Measurements from ENCODE around the gene CPSF3. TPM values are rescaled to one million over a fixed set of nuclear protein-coding genes. Genes with fewer than 3 reads are reported as not detected.
"Not testable (repeated sequence)": the region's sequence is repeated elsewhere in the genome, so short reads cannot be mapped to it uniquely, and the experiment has no call there.

Gene CPSF3
- total RNA-seq, 1 donor from 2014 or later = 26.2 TPM

GRCh38 chr2:9397201-9397600, 26.3 kb upstream of the CPSF3 start:
- ATAC-seq = no peak

- not testable (repeated sequence) for ATAC-seq
These were observed 25.2 kb upstream of the CPSF3 start for GRCh38 chr2:9398251-9398650.

DNA sequence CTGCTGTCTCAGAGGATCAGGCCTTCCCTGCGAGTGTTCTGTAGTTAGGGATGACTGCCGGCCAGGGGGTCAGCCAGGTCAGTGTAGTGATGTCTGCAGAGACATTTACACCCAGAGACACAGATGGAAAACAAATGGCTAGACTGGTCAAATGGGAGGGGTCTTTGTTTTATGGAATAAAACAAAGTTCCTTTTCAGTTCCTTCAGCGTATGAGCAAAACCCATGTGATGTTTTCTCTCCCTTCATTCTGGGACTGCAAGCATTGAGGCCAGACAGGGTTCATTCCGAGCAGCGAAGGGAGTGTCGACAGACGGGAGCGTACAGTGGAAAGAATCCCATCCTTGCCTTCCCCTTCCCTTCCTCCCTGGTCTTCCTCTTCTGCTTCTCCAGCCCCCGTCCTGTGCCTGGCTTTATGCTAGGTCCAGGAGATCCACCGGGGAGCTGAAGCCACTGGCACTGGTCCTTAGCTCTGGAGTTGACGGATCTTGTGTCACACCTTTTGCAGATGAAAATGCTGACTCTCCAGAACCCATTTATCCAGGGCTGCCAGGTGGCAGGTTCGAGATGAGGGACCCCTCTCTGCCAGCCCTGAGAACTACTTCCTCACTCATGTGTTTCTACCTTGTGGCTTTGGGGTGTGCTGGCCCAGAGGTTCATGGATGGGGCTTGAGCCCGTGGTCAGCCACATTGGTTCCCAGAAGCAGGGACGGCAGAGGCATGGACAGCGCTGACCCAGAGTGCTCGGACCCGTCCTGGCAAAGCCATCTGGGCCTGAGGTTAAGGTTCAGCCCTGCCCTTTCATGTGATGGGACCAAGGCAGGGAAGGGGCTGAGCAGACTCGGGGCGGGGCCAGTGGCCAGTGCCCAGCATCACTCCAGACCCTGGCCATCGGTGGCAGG, 24.3 kb upstream of the CPSF3 start:
- ATAC-seq = no peak

DNA sequence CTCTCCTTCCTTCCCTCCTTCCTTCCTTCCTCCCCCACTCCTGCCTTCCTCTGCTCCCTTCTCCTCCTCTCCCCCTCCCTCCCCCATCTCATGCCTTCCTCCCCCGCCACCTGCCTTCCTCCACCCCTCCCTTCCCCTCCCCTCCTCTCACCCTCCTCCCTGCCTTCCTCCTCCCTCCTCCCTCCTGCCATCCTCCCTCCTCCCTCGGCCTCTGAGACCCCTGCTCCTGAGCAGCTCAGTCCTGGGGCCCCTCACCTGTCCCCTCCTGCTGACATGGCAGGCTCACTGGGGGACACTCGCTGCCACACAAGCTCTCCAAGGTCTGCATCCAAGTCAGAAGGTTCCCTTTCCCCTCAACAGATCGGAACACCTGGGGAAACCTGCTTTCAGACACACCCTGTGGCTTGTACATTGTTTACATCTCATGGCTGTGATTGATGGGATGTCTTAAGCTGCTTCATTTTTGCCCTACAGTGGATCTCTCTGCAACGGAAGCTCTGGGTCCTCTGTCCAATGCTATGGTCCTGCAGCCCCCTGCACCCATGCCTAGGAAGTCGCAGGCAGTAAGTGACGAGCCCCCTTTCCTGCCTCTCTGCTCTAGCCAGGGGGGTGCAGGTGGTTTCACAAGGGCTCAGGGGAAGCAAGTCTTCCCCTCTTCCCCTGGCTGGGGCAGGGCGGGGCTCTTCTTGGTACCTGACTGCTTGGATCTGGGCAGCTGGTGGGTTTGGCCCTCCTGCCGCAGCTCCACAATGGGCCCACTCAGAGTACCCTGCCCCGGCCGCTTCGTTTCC, 23.0 kb upstream of the CPSF3 start:
- ATAC-seq = peak; percentile 86

DNA sequence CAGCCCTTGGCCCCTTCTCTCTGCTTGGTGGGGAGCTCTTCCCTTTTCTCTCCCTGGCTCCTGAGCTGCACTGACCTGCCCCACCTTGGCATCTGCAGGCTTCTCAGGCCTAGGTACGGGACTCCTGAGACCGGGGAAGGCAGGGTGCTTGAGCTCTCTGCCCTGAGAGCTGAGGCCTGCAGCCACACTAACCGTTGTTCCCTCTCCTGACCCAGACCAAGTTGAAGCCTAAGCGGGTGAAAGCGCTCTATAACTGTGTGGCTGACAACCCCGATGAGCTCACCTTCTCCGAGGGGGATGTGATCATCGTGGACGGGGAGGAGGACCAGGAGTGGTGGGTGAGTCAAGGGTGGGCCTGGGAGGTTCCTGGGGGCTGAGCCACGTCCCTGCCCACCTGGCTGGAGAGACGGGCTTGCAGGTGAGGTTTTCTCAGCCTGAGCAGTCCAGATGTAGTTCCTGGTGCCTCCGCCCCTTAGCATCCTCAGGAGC, 22.4 kb upstream of the CPSF3 start:
- peak; percentile 7 for ATAC-seq

DNA sequence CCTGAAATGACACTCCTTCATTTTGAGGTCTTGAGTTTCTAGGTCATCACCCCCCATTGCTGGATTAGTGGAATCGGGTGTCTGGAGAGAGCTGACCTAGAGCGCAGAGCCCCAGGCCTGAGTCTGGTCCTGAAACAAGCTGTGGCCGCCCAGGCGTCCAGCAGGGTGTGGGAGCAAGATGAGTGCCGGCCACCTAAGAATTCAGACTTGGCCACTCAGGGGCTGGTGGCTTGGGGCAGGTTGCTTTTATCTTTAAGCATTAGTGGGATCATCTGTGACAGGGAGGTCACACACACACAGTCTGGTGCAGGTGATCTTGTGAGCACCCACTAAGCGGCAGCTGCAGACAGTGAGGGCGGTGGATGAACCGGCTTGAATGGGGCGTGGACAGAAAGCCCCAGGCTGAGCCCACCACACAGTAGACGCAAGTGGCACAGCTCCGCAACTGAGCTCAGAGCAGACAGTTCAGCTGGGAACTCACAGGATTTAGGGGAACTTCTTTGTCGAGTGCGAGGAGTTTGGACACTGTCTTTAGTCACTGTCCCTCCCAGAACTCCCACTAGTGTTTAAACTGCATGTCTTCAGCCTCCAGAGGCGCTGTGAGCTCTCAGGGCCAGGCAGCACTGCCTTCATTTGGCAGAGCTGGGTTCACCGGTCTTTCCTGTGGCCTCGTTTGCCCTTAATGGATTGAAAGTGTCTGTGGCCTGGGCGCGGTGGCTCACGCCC, 21.6 kb upstream of the CPSF3 start:
- peak; percentile 50 for ATAC-seq

GRCh38 chr2:9403924-9404323, 19.5 kb upstream of the CPSF3 start:
- no peak for ATAC-seq

DNA sequence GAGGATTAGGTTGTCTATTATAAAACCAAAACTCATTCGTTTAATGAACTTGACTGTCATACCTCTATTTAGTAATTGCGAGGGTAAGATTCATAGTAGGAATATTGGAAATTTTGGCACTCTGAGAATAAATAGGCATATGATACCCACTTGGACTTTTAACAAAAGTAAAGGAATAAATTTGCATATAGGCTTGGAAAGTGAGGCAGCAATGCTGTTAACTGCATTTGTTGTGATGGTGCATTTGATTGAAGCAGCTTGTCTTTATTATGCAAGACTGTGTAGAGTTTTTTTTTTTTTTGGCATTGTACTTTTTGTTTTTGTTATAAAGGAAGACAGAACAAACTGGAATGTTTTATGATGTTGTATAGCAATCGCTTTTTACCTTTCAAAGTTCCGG, 19.0 kb upstream of the CPSF3 start:
- no peak for ATAC-seq

DNA sequence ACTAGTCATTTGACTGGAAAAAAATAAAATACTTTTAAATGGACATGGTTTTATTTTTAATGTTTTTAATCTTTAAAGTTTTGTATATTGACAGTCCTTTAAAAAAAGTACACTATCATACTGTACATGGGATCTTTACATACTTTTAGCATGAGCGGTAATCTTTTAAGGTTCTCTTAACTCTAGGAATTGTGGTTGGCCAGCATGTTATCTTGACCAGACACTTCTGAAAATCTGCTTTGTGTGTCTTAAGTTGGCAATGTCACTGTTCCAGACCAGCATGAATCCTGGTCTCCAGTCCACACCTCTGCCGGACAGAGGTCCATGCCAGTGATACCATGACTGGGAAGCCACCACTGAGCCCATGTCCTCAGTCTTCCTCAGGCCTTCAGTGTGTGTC, 17.8 kb upstream of the CPSF3 start:
- ATAC-seq = no peak

DNA sequence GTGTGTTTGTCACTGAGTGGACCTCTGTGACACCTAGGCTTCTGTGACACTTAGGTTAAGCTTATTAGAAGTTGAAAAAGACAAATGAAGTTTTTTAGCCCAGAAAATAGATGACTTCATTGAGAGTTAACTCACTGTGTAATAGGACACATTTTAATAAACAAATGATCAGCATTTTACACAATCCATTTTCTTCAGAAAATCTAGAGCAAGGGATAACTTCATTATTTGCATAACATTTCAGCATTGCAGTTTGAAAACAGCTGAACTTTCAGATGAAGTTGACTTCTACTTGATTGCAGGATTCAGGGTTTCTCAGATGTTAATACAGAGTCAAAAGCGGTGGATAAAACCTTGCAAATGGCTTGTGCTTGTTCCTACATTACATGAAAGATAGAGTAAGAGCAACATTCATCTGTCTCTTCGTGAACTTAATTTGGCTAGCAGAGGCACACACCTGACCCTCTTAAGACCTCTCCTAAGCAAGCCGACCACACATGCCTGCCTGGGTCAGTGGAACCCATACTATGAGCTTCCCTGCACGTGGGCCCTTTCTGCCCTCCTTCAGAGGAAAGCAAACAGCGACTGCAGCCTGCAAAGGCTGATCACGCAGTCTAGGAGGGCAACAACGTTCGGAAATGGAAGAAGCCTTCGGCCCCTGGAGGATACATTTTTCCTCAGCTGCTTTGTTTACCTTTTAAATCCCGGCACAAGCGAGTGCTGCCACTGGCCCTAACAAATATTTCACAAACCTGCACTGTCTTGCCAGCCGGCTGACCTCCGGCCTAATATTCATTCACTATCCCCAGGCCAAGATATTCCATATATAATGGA, 16.7 kb upstream of the CPSF3 start:
- ATAC-seq = no peak

DNA sequence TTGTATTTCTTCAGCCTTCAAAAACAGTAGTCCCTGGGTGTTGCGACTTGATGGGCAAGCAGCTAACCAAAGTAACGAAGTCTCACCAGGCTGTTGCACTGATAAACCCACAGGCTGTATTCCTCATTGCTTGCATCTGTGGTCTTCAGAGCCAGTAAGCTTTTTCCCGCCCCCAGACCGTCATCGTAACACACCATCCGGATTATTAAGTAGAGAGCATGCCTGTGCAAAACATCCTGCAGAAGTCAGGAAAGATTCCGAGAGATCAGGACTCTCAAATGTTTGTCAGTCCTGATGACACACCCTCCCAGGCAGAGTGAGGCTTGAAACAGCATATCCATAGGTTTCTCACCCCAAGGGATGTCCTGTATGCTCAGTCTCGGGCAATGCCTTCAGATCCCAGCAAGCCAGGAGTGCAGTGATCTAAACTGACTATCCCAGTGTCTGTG, 16.1 kb upstream of the CPSF3 start:
- peak; percentile 38 for ATAC-seq

DNA sequence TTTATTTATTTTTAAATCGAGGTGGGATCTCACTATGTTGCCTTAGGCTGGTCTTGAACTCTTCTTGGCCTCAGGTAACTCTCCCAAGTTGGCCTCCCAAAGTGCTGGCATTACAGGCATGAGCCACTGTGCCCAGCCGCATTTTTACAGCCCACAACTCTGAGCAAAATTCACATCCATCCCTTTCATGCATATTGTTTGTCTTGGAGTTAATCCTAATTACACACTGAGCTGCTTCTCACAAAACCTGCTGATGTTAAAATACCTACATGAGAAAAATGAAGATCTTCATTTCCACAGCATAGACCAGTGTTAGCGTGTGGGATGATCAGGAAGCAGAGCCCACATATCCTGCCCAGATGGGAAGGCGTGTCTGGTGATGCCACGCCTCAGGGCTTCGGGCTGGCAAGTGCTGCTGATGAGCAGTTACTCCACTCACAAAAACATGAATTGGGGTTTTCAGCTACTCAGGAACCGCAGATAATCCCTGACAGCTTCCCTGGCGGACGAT, 14.8 kb upstream of the CPSF3 start:
- ATAC-seq = peak; percentile 94

DNA sequence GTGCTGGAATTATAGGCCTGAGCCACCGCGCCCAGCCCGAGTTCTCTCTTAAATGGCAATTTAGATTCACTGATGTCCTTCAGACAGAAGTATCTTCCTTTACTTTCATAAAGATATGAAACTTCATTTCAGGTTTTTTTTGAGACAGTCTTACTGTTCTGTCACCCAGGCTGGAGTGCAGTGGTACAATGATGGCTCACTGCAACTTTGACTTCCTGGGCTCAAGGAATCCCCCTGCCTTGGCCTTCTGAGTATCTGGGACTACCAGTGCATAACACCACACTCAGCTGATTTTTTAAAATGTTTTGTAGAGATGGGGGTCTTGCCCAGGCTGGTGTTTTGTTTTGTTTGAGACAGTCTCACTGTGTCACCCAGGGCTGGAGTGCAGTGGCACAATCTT, 13.3 kb upstream of the CPSF3 start:
- no peak for ATAC-seq

DNA sequence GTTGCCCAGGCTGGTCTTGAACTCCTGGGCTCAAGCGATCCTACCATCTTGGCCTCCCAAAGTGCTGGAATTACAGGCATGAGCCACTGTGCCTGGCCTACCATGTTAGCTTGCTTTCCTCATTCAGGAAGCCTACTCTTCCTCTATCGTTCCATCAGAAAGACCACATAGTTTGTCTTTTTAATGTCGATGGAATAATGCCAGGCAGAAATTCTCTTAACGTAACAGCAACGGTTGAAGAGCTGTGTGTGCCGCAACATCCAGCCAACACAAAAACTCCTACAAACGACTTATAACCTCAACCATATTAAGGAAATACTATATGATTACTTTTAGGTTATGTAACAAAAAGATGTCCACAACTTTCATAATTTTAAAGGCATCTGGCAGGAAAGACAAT, 10.7 kb upstream of the CPSF3 start:
- ATAC-seq = no peak

DNA sequence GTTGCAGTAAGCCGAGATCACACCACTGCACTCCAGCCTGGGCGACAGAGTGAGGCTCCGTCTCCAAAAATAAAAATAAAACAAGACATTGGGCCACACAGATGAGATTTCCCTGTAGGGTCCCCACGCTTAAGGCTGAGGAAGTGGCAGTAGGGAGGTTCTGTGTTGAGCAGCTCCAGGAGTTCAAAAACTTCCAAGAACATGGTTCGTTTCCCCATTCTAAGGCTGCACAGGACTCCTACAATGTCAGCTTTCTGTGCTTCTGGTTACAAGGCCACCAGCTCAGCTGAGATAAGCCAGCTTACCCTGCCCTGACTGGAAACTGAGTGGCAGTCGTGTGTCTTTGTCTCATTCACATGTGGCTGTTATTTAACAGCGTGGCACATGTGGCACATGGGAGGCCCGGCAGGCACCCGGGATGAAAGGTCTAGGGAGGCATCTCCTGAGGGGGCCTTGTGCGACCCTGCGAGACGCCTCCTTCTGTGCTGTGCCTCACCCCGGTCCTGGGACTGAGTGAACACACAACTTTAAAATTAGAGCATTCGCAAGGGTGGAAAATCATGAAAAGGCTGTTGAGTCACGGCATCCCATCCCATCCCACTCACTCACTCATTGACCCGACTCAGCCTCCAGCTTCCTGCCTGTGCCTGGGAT, 7.8 kb upstream of the CPSF3 start:
- ATAC-seq = peak; percentile 13

DNA sequence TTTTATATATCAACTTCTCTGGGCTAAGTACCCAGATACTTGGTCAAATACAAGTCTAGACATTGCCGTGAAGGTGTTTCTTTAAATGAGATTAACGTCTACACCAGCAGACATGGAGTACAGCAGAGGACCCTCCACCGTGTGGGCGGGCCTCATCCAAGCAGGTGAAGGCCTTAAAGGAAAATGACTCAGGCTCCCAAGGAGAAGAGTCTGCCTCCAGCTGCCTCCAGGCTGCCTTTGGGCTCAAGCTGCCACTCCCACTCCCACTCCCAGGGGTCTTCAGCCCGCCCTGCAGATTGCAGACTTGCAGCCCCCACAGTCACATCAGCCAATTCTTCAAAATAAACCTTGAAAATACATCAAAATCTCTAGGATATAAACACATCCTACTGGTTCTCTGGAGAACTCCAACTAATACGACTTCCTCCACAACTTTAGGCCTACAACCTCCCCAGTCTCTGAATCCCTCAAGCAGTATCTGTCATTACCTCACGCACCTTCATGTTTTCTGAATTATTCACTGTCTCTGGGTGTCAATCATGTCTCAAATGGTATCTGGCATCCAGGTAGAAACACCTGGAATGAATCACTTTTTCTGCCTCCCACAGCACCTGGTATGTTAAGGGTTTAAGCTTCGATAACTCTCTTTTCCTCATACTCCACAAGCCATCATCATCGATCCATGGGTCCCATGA, 7.0 kb upstream of the CPSF3 start:
- peak; percentile 66 for ATAC-seq

DNA sequence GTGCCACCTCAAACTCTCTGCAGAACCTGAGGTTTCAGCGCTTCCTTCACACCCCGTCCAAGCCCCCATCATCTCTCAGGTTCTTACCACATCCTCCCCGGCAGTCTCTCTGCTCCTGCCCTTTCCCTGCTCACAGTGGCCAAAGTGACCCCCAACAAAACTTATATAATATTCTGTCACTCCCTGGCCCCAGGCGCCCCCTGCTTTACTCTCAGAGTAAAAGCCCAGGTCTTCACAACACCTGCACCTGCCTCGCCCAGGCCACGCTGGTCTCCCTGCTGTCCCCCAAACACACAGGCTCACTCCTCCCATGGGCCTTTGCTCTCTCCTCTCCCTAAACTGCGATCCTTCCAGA, 6.5 kb upstream of the CPSF3 start:
- ATAC-seq = no peak

DNA sequence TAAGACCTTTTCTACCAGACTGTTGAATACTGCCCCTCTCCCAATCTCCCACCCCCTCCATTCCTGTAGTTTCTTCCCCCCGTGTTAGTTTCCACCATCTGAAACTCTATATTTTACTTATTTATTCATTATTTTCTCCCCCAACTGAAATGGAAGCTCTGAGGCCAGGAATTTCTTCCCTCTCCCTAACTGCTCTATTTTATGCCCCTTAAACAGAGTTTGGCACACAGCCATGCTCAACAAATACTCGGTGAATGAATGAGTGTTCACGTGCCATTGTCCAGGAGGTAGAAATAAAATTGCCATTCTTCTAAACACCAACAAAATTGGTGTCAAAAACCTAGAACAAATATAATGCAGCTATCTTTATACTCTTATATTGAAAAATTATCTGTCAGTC, 5.7 kb upstream of the CPSF3 start:
- ATAC-seq = no peak

- ATAC-seq = no peak
These were observed 4.7 kb upstream of the CPSF3 start for GRCh38 chr2:9418746-9419145.

GRCh38 chr2:9419541-9419940, 3.9 kb upstream of the CPSF3 start:
- ATAC-seq = no peak

GRCh38 chr2:9420495-9420894, 3.0 kb upstream of the CPSF3 start:
- ATAC-seq = no peak

All from esophagus mucosa (tissue), 1 donor.